ENCODE data around the gene TMPRSS11E. TPM values are rescaled to one million over a fixed set of nuclear protein-coding genes. Genes with fewer than 3 reads are reported as not detected.
A peak's percentile ranks its signal among the peaks of the same experiment; 100 is the strongest.
"Not testable (repeated sequence)": the region's sequence is repeated elsewhere in the genome, so short reads cannot be mapped to it uniquely, and the experiment has no call there.

The TMPRSS11E gene
- total RNA-seq (2014; rRNA removed; shearing (Covaris generic)) = 3.5 and 3.6 TPM in 2 replicates

GRCh38 chr4:68447201-68447600, at the start of gene TMPRSS11E:
TMPRSS11E (plus strand) TSS chr4:68447463; CDS start chr4:68447513, 50 bp downstream.
- no peak for DNase-seq
- Histone ChIP-seq H3K4me3 (ENCODE audit: insufficient read depth, low read depth, low read length) (no peak within 1 kb of the TSS), H3K36me3 (replicated peaks; ENCODE audit: control insufficient read depth, insufficient read depth, low read length) (no peaks in the 10 kb centered on the region), H3K27me3 (ENCODE audit: control insufficient read depth, insufficient read depth, low read length) (no peaks in the 10 kb centered on the region; the same call in 1 of the 2 replicates)

GRCh38 chr4:68399306-68399705, 48.0 kb upstream of the TMPRSS11E start:
- Histone ChIP-seq H3K27me3 (ENCODE audit: control insufficient read depth, insufficient read depth, low read length) (no peaks in the 10 kb centered on the region), H3K36me3 (replicated peaks; ENCODE audit: control insufficient read depth, insufficient read depth, low read length) (no peaks in the 10 kb centered on the region), H3K4me3 (ENCODE audit: insufficient read depth, low read depth, low read length) (no peak overlapping the region)
- no peak for DNase-seq

GRCh38 chr4:68401231-68401630, 46.0 kb upstream of the TMPRSS11E start:
- Histone ChIP-seq H3K4me3 (ENCODE audit: insufficient read depth, low read depth, low read length) (no peak overlapping the region), H3K27me3 (ENCODE audit: control insufficient read depth, insufficient read depth, low read length) (no peaks in the 10 kb centered on the region), H3K36me3 (replicated peaks; ENCODE audit: control insufficient read depth, insufficient read depth, low read length) (no peaks in the 10 kb centered on the region)
- no peak for DNase-seq

- DNase-seq = peak; percentile 27
- H3K27me3 ChIP-seq (ENCODE audit: control insufficient read depth, insufficient read depth, low read length) = no peaks in the 10 kb centered on the region
- H3K36me3 ChIP-seq (replicated peaks; ENCODE audit: control insufficient read depth, insufficient read depth, low read length) = no peaks in the 10 kb centered on the region
- H3K4me3 ChIP-seq (ENCODE audit: insufficient read depth, low read depth, low read length) = no peak overlapping the region
Measured at GRCh38 chr4:68404153-68404552, 43.1 kb upstream of the TMPRSS11E start.

- not testable (repeated sequence) for DNase-seq; H3K36me3 ChIP-seq (replicated peaks; ENCODE audit: control insufficient read depth, insufficient read depth, low read length); H3K27me3 ChIP-seq (ENCODE audit: control insufficient read depth, insufficient read depth, low read length)
- H3K4me3 ChIP-seq (ENCODE audit: insufficient read depth, low read depth, low read length) = peak overlapping the region; percentile 49
Measured at GRCh38 chr4:68405718-68406478, 41.4 kb upstream of the TMPRSS11E start.

- Histone ChIP-seq H3K36me3 (replicated peaks; ENCODE audit: control insufficient read depth, insufficient read depth, low read length) (no peaks in the 10 kb centered on the region), H3K27me3 (ENCODE audit: control insufficient read depth, insufficient read depth, low read length) (no peaks in the 10 kb centered on the region), H3K4me3 (ENCODE audit: insufficient read depth, low read depth, low read length) (peak overlapping the region; percentile 49)
- no peak for DNase-seq
Measured at GRCh38 chr4:68406479-68406859, 40.8 kb upstream of the TMPRSS11E start.

GRCh38 chr4:68407015-68407867, 40.0 kb upstream of the TMPRSS11E start:
- peak overlapping the region; percentile 49 for H3K4me3 ChIP-seq (ENCODE audit: insufficient read depth, low read depth, low read length)
- not testable (repeated sequence) for H3K27me3 ChIP-seq (ENCODE audit: control insufficient read depth, insufficient read depth, low read length); H3K36me3 ChIP-seq (replicated peaks; ENCODE audit: control insufficient read depth, insufficient read depth, low read length); DNase-seq

- H3K4me3 ChIP-seq (ENCODE audit: insufficient read depth, low read depth, low read length) = peak overlapping the region; percentile 12; the same call in 1 of the 2 replicates
- H3K36me3 ChIP-seq (replicated peaks; ENCODE audit: control insufficient read depth, insufficient read depth, low read length) = no peaks in the 10 kb centered on the region
- no peaks in the 10 kb centered on the region for H3K27me3 ChIP-seq (ENCODE audit: control insufficient read depth, insufficient read depth, low read length)
- no peak for DNase-seq
Measured at GRCh38 chr4:68407868-68408190, 39.4 kb upstream of the TMPRSS11E start.

GRCh38 chr4:68410149-68410548, 37.1 kb upstream of the TMPRSS11E start:
- no peaks in the 10 kb centered on the region for H3K36me3 ChIP-seq (replicated peaks; ENCODE audit: control insufficient read depth, insufficient read depth, low read length)
- H3K4me3 ChIP-seq (ENCODE audit: insufficient read depth, low read depth, low read length) = no peak overlapping the region
- no peak for DNase-seq
- H3K27me3 ChIP-seq (ENCODE audit: control insufficient read depth, insufficient read depth, low read length) = no peaks in the 10 kb centered on the region

GRCh38 chr4:68410643-68411042, 36.6 kb upstream of the TMPRSS11E start:
- no peaks in the 10 kb centered on the region for H3K27me3 ChIP-seq (ENCODE audit: control insufficient read depth, insufficient read depth, low read length)
- H3K4me3 ChIP-seq (ENCODE audit: insufficient read depth, low read depth, low read length) = no peak overlapping the region
- DNase-seq = no peak
- no peaks in the 10 kb centered on the region for H3K36me3 ChIP-seq (replicated peaks; ENCODE audit: control insufficient read depth, insufficient read depth, low read length)

- not testable (repeated sequence) for H3K4me3 ChIP-seq (ENCODE audit: insufficient read depth, low read depth, low read length); H3K36me3 ChIP-seq (replicated peaks; ENCODE audit: control insufficient read depth, insufficient read depth, low read length); H3K27me3 ChIP-seq (ENCODE audit: control insufficient read depth, insufficient read depth, low read length); DNase-seq
Measured at GRCh38 chr4:68412031-68412430, 35.2 kb upstream of the TMPRSS11E start.

GRCh38 chr4:68416591-68416990, 30.7 kb upstream of the TMPRSS11E start:
- peaks cover 2% of the 10 kb centered on the region; the same call in 1 of the 2 replicates for H3K36me3 ChIP-seq (replicated peaks; ENCODE audit: control insufficient read depth, insufficient read depth, low read length)
- no peak overlapping the region for H3K4me3 ChIP-seq (ENCODE audit: insufficient read depth, low read depth, low read length)
- no peaks in the 10 kb centered on the region for H3K27me3 ChIP-seq (ENCODE audit: control insufficient read depth, insufficient read depth, low read length)
- no peak for DNase-seq

GRCh38 chr4:68426516-68426915, 20.7 kb upstream of the TMPRSS11E start:
- H3K36me3 ChIP-seq (replicated peaks; ENCODE audit: control insufficient read depth, insufficient read depth, low read length) = no peaks in the 10 kb centered on the region
- no peak for DNase-seq
- no peak overlapping the region for H3K4me3 ChIP-seq (ENCODE audit: insufficient read depth, low read depth, low read length)
- no peaks in the 10 kb centered on the region for H3K27me3 ChIP-seq (ENCODE audit: control insufficient read depth, insufficient read depth, low read length)

GRCh38 chr4:68430337-68430736, 16.9 kb upstream of the TMPRSS11E start:
- Histone ChIP-seq H3K27me3 (ENCODE audit: control insufficient read depth, insufficient read depth, low read length) (no peaks in the 10 kb centered on the region), H3K4me3 (ENCODE audit: insufficient read depth, low read depth, low read length) (no peak overlapping the region), H3K36me3 (replicated peaks; ENCODE audit: control insufficient read depth, insufficient read depth, low read length) (no peaks in the 10 kb centered on the region)
- DNase-seq = no peak

- Histone ChIP-seq H3K36me3 (replicated peaks; ENCODE audit: control insufficient read depth, insufficient read depth, low read length) (no peaks in the 10 kb centered on the region), H3K27me3 (ENCODE audit: control insufficient read depth, insufficient read depth, low read length) (no peaks in the 10 kb centered on the region)
Measured at GRCh38 chr4:68432320-68432719, 14.9 kb upstream of the TMPRSS11E start.

More at GRCh38 chr4:68432320-68432719, 14.9 kb upstream of the TMPRSS11E start:
- no peak overlapping the region for H3K4me3 ChIP-seq (ENCODE audit: insufficient read depth, low read depth, low read length)
- no peak for DNase-seq

Measured in H7 (cell line).